IMR-90 (cell line): ENCODE results near the gene TASP1. TPM values are rescaled to one million over a fixed set of nuclear protein-coding genes. Genes with fewer than 3 reads are reported as not detected.

Experiments used
- ATAC-seq: fragments of 200-7000 bp; cut with Tn5 transposase; 2 replicates; pipeline ENCODE4 v1.9.1; 2020; ENCODE audit warnings: low read depth, mild to moderate bottlenecking, moderate library complexity
- BruUV-seq: library from RNA; stranded (reverse); fragments of 400-500 nt; replicated peaks from 2 replicates; lab custom pipeline; 2021; lab: Mats Ljungman, UMichigan
- CTCF ChIA-PET: fragments of 300-600 bp; formaldehyde crosslinking; extraction: SDS; loops from one replicate; lab custom pipeline; 2021; ENCODE audit warnings: antibody characterized with exemption; lab: Yijun Ruan, JAX
- POLR2A ChIA-PET: fragments of 300-600 bp; sonication (Branson Sonifier 250); formaldehyde crosslinking; loops from one replicate; lab custom pipeline; 2022; ENCODE audit warnings: antibody characterized with exemption; ENCODE audit not compliant: unreplicated experiment; lab: Charles Lee
- DNase-seq: peaks from one replicate; pipeline ENCODE4 v3.0.0; 2013
- H2AFZ ChIP-seq: replicated peaks from 2 replicates; pipeline ENCODE3; 2013; ENCODE audit warnings: low read length, mild to moderate bottlenecking; ENCODE audit not compliant: poor library complexity
- H2AK5ac ChIP-seq: 2 replicates; pipeline ENCODE4 v1.6.1; 2013; ENCODE audit warnings: low read depth, low read length, inconsistent platforms
- H2AK9ac ChIP-seq: replicated peaks from 2 replicates; pipeline ENCODE3; 2013; ENCODE audit warnings: mild to moderate bottlenecking, low read depth, low read length, moderate library complexity; ENCODE audit not compliant: poor library complexity
- H2BK120ac ChIP-seq: 2 replicates; pipeline ENCODE4 v1.6.1; 2013; ENCODE audit warnings: low read depth, low read length, inconsistent platforms
- H2BK15ac ChIP-seq: 3 replicates; pipeline ENCODE4 v1.6.1; 2013; ENCODE audit warnings: low read depth, low read length, inconsistent platforms
- H2BK20ac ChIP-seq: 2 replicates; pipeline ENCODE4 v1.6.1; 2013; ENCODE audit warnings: low read depth, mild to moderate bottlenecking, inconsistent platforms, low read length, moderate library complexity
- H2BK5ac ChIP-seq: 2 replicates; pipeline ENCODE4 v1.6.1; 2013; ENCODE audit warnings: mild to moderate bottlenecking, low read depth, low read length, inconsistent platforms; ENCODE audit not compliant: poor library complexity, severe bottlenecking
- H3K14ac ChIP-seq: replicated peaks from 2 replicates; pipeline ENCODE4 v1.6.1; 2013; ENCODE audit warnings: low read depth, low read length, inconsistent platforms
- H3K18ac ChIP-seq: 2 replicates; pipeline ENCODE4 v1.6.1; 2013; ENCODE audit warnings: low read depth, low read length, control low read depth
- H3K23ac ChIP-seq: 2 replicates; pipeline ENCODE4 v1.6.1; 2013; ENCODE audit warnings: low read depth, low read length, inconsistent platforms
- H3K27ac ChIP-seq: 2 replicates; pipeline ENCODE4 v1.5.1; 2013; ENCODE audit warnings: mild to moderate bottlenecking, control low read depth, low read length; ENCODE audit not compliant: insufficient read depth
- H3K27me3 ChIP-seq: 2 replicates; pipeline ENCODE4 v1.6.1; 2013; ENCODE audit warnings: low read length; ENCODE audit not compliant: control insufficient read depth, insufficient read depth
- H3K36me3 ChIP-seq: 2 replicates; pipeline ENCODE4 v1.6.1; 2013; ENCODE audit warnings: low read length, mixed read lengths; ENCODE audit not compliant: control insufficient read depth, insufficient read depth
- H3K4ac ChIP-seq: 2 replicates; pipeline ENCODE4 v1.6.1; 2013; ENCODE audit warnings: low read depth, low read length, inconsistent platforms
- H3K4me1 ChIP-seq: 2 replicates; pipeline ENCODE4 v1.6.1; 2013; ENCODE audit warnings: low read length, mixed read lengths; ENCODE audit not compliant: control insufficient read depth, insufficient read depth
- H3K4me2 ChIP-seq: 2 replicates; pipeline ENCODE4 v1.6.1; 2013; ENCODE audit warnings: low read depth, mild to moderate bottlenecking, control low read depth, low read length, moderate library complexity
- H3K4me3 ChIP-seq: 2 replicates; pipeline ENCODE4 v1.5.1; 2013; ENCODE audit warnings: low read depth, mild to moderate bottlenecking, control low read depth, low read length, moderate library complexity; ENCODE audit not compliant: insufficient read depth
- H3K56ac ChIP-seq: 2 replicates; pipeline ENCODE4 v1.6.1; 2013; ENCODE audit warnings: low read length, inconsistent platforms; ENCODE audit not compliant: insufficient read depth; ENCODE audit errors: extremely low read depth
- H3K79me1 ChIP-seq, 2 experiments: 2 replicates each; pipeline ENCODE4 v1.6.1; 2013; ENCODE audit warnings: low read length in 2 of 2, inconsistent platforms in 1 of 2, low read depth in 1 of 2
- H3K9ac ChIP-seq: 2 replicates; pipeline ENCODE4 v1.6.1; 2013; ENCODE audit warnings: low read depth, low read length, control low read depth
- H3K9me1 ChIP-seq: 2 replicates; pipeline ENCODE4 v1.6.1; 2013; ENCODE audit warnings: low read length, inconsistent platforms; ENCODE audit not compliant: insufficient read depth
- H3K9me3 ChIP-seq: 2 replicates; pipeline ENCODE4 v1.6.1; 2013; ENCODE audit warnings: low read length; ENCODE audit not compliant: control insufficient read depth, insufficient read depth
- H4K20me1 ChIP-seq: 2 replicates; pipeline ENCODE4 v1.6.1; 2013; ENCODE audit warnings: low read length, inconsistent platforms; ENCODE audit not compliant: insufficient read depth
- H4K5ac ChIP-seq: 2 replicates; pipeline ENCODE4 v1.6.1; 2013; ENCODE audit warnings: mild to moderate bottlenecking, low read depth, low read length, control low read depth
- H4K8ac ChIP-seq, 2 experiments: 2 replicates each; pipeline ENCODE4 v1.6.1; 2013; ENCODE audit warnings: low read depth in 2 of 2, low read length in 2 of 2, control low read depth in 1 of 2, inconsistent platforms in 1 of 2
- H4K91ac ChIP-seq: 2 replicates; pipeline ENCODE4 v1.6.1; 2013; ENCODE audit warnings: low read depth, low read length, inconsistent platforms; ENCODE audit not compliant: insufficient read depth
- BHLHE40 ChIP-seq: fragments of 150-350 bp; IDR thresholded peaks from 2 replicates; pipeline ENCODE4 v1.6.1; 2016; ENCODE audit warnings: mild to moderate bottlenecking, low read depth, low read length
- FOS ChIP-seq: fragments of 150-350 bp; IDR thresholded peaks from 2 replicates; pipeline ENCODE4 v1.6.1; 2016; ENCODE audit warnings: low read depth, low read length
- MAFK ChIP-seq: IDR thresholded peaks from 2 replicates; pipeline ENCODE4 v1.6.1; 2012; ENCODE audit warnings: low read depth, low read length, improper control_type of control experiment
- MAZ ChIP-seq: IDR thresholded peaks from 2 replicates; pipeline ENCODE4 v1.6.1; 2012; ENCODE audit warnings: low read depth, mild to moderate bottlenecking, low read length, improper control_type of control experiment, moderate library complexity, borderline replicate concordance
- NFE2L2 ChIP-seq: fragments of 150-350 bp; IDR thresholded peaks from 2 replicates; pipeline ENCODE4 v1.6.1; 2016; ENCODE audit warnings: low read depth, mild to moderate bottlenecking, low read length
- RAD21 ChIP-seq: IDR thresholded peaks from 2 replicates; pipeline ENCODE4 v1.6.1; 2012; ENCODE audit warnings: low read length, improper control_type of control experiment
- RCOR1 ChIP-seq: IDR thresholded peaks from 2 replicates; pipeline ENCODE4 v1.6.1; 2012; ENCODE audit warnings: mild to moderate bottlenecking, low read length, improper control_type of control experiment; ENCODE audit not compliant: insufficient replicate concordance
- WGBS, 2 experiments: methylation state at CpG; one replicate each; pipeline versions ENCODE4 v1.1.5 to v1.1.7; 2013; ENCODE audit warnings: missing lambda C conversion rate in 2 of 2; ENCODE audit not compliant: insufficient read length in 1 of 2; ENCODE audit errors: extremely low coverage in 2 of 2; 5-methylcytosine and 5-hydroxymethylcytosine counted together
- dilution Hi-C: fragments of 300-500 bp; cut with HindIII; formaldehyde crosslinking; loops from one replicate; pipeline ENCODE4 v1.14.3; 2018; ENCODE audit warnings: low sequenced_read_pairs; ENCODE audit not compliant: unreplicated experiment
- in situ Hi-C: fragments of 300-500 bp; cut with MboI; formaldehyde crosslinking; loops from 3 replicates; pipeline ENCODE4 v1.14.3; 2019; ENCODE audit warnings: low sequenced_read_pairs, inconsistent platforms, mixed read lengths
- intact Hi-C: fragments of 100-400 bp; cut with micrococcal nuclease; formaldehyde crosslinking; loops from 2 replicates; pipeline ENCODE4 v1.10.0; 2022
- polyA plus RNA-seq, 3 experiments: library from polyadenylated mRNA; depleted of rRNA; stranded (reverse); fragments of >200 nt; gene quantifications; 2 replicates each; pipeline ENCODE4 v1.2.3, GENCODE V29; 2012; ENCODE audit warnings: low replicate concordance in 1 of 3
- total RNA-seq: library from RNA; depleted of rRNA; stranded (reverse); fragments of >200 nt; gene quantifications from 2 replicates; pipeline ENCODE4 v1.2.3, GENCODE V29; 2012
- TF ChIP-seq, protein P1 (sequence below): fragments of 150-350 bp; IDR thresholded peaks from 2 replicates; pipeline ENCODE4 v1.6.1; 2017; ENCODE audit warnings: mild to moderate bottlenecking, antibody characterized with exemption, low read length, low read depth

The TASP1 gene
- total and polyA plus RNA-seq, 2 of the 4 experiments (the other 2 are of a cell fraction): 3.9 to 7.9 TPM

DNA sequence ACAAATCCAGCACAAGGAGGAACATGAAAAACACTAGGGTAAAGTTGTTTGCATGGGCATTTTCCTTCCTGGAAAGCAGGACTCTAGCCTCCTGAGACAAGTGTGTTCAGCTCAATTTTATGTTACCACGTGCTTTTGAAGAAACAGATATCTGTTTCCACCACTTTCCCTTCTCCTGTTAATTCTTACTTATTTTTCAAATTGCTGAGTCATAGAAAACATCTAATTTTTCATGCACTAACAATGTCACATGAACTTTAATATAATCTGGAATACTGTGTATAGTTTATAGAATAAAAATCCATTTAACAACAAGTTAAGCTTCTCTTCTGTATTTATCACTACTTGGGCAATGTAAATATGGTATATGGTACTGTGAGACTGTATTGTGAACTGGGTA is 243.5 kb downstream of the TASP1 start:
- Histone ChIP-seq H3K4ac (no peak overlapping the region), H3K4me3 (no peak overlapping the region), H3K4me2 (no peak overlapping the region), H3K4me1 (peaks cover 6% of the 10 kb centered on the region), H3K9me3 (no peaks in the 10 kb centered on the region), H4K20me1 (no peaks in the 10 kb centered on the region), H2BK15ac (no peak overlapping the region), H2AFZ (no peak overlapping the region), H3K14ac (no peak overlapping the region), H4K91ac (no peak overlapping the region), H3K56ac (no peak overlapping the region), H3K18ac (no peak overlapping the region), H2BK120ac (no peak overlapping the region), H3K9me1 (no peaks in the 10 kb centered on the region; the same call in 1 of the 2 replicates), H2BK20ac (no peak overlapping the region), H4K5ac (no peak overlapping the region), H2BK5ac (no peak overlapping the region), H3K27ac (no peak overlapping the region), H3K36me3 (no peaks in the 10 kb centered on the region), H2AK9ac (no peak overlapping the region), H3K79me1 (no peaks in the 10 kb centered on the region), H3K23ac (no peak overlapping the region), H3K27me3 (no peaks in the 10 kb centered on the region), H2AK5ac (no peak overlapping the region), H4K8ac (no peak overlapping the region), H3K9ac (no peak overlapping the region)
- no CpG with 5 or more reads among the region's 1 CpG for WGBS, 2 experiments
- intact Hi-C loops (loop anchor here (5.0 kb wide), 1 partner anchor 152 kb away; no protein-coding TSS in a partner anchor), in situ Hi-C loops (no loop called here), dilution Hi-C loops (no loop called here)
- TF ChIP-seq MAFK (peak; percentile 78), RAD21 (no peak), RCOR1 (no peak), MAZ (no peak), NFE2L2 (peak; percentile 84), BHLHE40 (no peak), FOS (no peak)
- TF ChIP-seq, protein P1, sequence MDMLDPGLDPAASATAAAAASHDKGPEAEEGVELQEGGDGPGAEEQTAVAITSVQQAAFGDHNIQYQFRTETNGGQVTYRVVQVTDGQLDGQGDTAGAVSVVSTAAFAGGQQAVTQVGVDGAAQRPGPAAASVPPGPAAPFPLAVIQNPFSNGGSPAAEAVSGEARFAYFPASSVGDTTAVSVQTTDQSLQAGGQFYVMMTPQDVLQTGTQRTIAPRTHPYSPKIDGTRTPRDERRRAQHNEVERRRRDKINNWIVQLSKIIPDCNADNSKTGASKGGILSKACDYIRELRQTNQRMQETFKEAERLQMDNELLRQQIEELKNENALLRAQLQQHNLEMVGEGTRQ: no peak
- ChIA-PET POLR2A (interaction anchor here (0.6 kb wide), 1 partner anchor 1446 kb away, joined by 7 read pairs; no protein-coding TSS in a partner anchor), CTCF (interaction anchor here (0.6 kb wide), 1 partner anchor 33 kb away, joined by 5 read pairs; no protein-coding TSS in a partner anchor)
- ATAC-seq: no peak
- DNase-seq: no peak
- no TSS peak for BruUV-seq
